Stimulated activated CD8-positive, alpha-beta memory T cell treated with anti-CD3 and anti-CD28 coated beads, Interleukin-2, amount 100 ng/mL, for 48 hours (primary cell): ENCODE measurements around the gene FLACC1.
A peak's percentile ranks its signal among the peaks of the same experiment; 100 is the strongest.
"Not testable (repeated sequence)": the region's sequence is repeated elsewhere in the genome, so short reads cannot be mapped to it uniquely, and the experiment has no call there.

ENCODE experiments used
- DNase-seq, 2 donors: peaks; one replicate each; pipeline ENCODE4 v3.0.0-alpha.2; 2020; ENCODE audit warnings: low read depth in 2 of 2

The FLACC1 gene, protein sequence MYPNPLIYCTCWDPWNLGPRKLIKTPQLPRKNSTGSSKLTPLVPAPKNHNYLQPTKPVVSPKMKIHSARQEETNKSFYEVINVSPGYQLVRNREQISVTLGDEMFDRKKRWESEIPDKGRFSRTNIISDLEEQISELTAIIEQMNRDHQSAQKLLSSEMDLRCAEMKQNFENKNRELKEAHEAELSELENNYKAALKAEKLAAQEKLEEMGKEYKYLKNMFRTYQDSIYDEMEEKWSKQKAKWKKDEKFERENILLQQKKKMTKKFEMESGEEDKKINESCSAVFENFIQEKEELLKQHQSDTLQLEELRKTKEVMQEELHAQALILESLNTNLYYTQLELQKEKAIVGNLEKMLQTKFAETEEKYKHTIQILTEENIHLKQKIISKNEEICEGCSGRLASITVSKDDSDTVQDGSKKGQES

DNA sequence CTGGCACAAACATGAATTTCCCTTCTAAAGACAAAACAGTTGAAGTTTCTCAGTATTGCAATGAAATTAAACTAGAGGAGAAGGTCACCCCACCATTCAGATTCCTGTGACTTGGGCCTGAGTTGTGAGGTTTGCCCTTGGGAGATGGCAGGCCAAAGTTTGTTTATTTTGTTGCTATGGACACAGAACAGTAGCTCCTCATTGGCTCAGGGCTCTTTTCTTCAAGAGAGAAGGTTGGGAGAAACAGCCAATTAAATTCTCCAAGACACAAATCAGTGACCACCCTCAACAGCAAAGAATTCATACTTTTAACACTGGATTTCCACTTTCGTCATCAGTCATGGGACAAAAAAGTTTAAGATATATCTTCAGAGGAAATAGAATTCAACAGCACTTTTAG is at the start of gene FLACC1:
Gene FLACC1, minus strand, starts transcription at position 125 of the 400 bp plus-strand sequence. CDS start 5,941 bp downstream, outside the sequence.
- no peak for DNase-seq

DNA sequence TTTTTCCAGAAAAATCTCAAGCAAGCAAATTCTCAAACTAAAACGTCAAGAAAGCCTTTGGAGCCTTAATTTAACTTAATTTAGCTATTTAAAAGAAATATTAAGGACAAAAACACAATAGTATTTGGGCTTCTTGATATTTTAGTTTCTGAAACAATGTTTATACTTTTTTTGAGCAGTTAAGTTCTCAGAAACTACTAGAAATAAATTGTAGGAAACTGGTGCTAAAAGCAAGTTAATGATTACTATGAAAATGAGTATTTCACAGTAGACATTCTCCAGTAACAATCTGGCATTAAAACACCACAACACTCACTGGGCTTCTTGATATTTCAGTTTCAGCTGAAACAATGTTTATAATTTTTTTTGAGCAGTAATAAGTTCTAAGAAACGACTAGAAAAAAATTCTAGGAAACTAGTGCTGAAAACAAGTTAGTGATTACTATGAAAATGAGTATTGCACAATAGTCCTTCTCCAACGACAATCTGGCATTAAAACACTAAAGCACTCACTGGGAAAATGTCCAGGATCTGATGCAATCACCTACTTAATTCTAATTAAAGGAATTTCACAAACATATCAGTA is 49.0 kb upstream of the FLACC1 start:
- no peak for DNase-seq

DNA sequence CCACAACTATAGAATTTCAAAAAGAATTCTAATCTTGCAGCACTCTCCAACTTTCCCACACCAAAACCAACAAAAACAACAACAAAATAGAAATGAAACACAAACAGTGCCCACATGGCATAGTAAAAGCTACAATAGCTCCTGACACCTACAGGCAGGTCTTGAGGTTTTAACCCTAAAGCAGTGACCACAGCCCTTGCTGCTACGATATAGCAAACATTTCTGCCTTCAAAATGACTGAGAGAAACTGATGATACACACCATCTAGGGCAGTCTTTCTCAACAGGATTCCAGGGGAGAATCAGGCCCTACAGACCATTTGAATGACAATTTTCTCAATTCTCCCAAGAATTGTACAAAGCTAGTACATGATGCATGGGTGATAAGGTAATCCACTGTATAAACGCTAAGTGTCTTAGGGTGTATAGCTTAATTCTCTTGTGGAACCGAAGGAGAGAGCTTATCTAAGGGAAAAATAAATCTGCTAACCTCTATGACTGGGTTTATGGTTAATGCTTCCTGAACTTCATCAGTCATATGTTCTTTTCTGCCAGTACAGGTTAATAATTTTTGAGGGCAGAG is 47.6 kb upstream of the FLACC1 start:
- no peak for DNase-seq

DNA sequence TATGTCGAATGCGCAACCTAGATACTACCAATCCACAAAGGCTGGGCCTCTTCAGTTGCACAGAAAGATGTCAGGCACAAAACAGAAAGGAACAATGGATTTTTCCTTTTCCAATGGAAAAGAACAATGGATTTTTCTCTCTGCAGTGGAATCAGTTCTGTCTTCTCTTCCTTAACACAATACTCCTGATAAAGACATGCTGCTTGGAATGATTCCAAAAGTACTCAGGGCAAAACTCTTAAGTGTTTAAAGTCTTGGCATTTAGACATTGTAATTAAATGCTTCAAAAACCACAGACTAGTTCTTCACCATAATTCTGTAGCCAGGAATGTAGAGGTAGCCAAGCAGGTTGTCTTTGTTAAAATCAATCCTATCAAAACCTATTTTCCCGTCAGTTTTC is 46.7 kb upstream of the FLACC1 start:
- DNase-seq: no peak

DNA sequence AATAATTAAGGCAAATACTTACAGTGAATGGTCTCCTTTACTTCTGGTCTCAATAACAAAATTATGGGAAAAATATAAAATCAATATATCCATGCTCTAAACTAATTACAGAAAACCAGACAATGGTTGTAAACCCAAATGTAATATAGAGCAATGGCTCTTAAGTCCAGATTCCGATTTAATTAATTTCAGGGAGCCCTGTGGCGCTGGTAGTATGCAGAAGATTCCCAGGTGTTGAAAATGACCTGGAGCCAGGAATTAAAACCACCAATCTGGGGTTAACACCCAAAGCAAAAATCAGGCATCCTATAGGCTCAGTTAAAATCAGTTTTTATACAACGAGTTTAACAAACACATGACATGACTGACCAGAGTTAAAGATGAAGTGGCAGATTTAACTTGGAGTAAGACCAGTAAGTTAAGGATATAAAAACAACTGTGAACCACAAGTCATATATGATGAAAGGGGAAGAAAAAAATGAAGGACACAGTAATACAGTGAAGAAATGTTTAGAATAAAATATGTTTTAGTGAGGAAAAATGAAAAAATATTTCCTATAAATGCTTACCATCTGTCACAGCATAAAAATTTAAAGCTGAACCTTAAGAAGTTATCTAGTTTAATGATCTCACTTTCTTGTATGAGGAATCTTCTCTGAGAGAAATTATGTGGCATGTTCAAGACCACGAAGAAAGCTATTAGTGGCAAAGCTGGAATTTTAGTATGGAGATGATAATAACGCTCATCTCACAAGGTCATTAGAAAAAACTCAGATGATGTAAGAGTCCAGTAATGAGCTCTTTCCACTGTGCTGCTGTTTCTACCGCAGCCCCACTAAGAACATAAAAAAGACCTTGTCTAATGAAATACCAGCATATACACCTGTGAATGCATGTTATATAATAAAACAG is 45.8 kb upstream of the FLACC1 start:
- DNase-seq: no peak

DNA sequence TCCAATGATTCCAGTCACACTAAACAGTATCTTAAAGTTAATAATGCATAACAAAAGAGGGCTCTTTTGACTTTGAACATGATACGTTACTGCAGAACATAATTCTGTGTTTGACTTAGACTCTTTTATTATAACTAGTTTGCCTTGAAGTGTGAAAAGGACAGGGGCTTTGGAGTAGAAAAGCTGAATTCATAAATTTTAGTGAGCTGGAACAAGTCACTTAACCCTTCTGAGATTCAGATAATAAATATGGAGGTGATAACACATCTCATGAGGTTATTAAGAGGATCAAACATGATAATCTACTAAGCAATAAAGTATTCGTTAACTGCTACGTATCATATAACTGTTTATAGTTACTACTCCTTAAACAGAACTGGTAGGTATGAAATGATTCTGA is 44.7 kb upstream of the FLACC1 start:
- DNase-seq: no peak

DNA sequence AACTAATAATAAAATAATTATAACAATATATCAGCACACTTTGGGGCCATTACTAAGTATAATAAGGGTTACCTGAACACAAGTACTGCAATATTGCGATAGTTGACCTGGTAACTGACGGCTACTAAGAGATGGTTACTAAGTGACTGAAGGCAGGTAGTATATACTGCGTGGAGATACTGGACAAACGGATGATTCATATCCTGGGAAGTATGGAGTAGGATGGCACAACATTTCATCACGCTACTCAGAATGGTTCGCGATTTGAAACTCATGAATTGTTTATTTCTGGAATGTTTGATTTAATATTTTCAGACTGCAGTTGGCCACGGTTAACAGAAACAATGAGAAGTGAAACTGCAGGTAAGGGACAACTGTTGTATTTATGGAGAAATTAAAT is 39.5 kb upstream of the FLACC1 start:
- no peak for DNase-seq

DNA sequence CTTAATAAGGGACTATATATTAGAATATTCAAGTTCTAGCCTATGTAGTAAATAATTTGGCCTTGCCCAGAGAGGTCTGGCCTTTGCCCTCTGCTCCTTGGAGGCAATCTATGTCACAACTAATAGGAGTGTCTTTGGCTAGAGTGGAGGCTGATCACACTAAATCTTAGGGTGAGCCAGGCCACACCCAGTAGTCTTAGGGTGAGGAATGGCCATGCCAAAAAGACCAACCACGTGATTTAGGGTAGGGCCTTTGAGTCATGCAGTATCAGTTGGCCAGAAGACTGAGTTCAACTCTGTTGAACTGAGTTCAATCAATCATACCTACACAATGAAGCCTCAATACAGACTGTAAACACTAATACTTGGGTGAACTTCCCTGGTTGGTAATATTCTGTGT is 26.0 kb upstream of the FLACC1 start:
- DNase-seq: no peak

DNA sequence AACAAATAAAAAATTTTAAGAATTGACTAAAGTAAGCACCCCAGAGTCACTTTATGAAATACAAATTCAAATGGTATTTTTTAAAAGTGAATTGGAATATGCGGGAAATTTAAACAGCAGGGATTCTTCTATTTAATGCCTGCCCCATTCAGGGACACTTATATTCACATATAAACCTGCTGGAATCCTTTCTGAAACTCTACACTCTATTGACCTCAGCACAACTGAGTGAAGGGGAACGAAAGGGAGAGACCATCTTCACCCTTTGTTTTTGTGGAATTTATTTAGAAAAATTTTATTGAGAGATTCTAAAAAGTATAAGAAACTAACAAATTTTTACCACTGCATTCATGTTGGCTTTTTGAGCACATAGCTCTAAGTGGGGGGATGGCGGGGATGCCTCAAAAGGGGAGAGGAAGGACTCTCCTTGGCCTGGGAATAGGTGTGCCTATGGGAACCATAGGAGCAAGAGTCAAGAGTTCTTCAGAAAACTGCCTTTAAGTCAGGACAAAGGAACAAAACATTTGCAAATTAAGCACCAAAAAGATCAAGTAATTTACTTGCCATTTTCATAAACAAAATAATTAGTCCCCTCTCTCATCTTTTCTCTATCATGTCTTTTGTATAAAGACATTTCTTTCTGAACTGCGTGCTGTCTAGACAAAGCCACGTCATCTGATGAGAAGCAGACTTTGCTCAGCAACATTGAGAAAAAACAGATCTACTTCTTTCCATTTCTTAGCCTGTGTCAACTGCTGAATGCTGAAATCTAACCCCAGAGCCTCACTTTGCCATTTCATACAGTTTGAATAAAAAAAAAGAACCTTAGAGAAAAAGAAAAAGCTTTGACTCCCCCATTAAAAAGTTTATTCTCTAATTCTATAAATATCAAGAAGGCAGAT is 21.6 kb upstream of the FLACC1 start:
- DNase-seq: no peak

DNA sequence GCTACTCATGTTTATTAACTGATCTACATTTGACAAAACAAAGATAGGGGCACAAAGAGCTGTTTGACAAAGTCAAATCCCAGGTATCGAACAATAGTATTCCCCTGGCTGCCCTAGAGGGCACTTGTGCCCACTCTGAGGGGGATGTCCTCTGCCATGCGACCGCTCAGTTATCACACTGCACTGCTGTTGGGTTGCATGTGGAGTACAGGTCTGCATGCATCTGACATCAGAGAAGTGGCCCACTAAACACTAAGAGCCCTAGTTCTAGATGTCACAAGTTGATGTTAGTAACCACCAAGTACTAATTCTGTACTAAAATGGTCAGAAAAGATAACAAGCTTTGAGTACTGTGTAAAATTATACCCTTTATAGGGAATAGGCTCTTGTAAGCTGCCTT is 20.1 kb upstream of the FLACC1 start:
- no peak for DNase-seq

DNA sequence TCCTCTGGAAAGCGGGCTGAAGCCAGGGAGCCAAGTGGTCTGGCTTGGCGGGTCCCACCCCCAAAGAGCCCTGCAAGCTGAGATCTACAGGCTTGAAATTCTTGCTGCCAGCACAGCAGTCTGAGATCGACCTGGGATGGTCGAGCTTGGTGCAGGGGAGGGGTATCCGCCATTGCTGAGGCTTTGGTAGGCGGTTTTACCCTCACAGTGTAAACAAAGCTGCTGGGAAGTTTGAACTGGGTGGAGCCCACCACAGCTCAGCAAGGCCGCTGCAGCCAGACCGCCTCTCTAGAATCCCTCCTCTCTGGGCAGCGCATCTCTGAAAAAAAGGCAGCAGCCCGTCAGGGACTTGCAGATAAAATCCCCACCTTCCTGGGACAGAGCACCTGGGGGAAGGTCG is 12.6 kb upstream of the FLACC1 start:
- no peak for DNase-seq

DNA sequence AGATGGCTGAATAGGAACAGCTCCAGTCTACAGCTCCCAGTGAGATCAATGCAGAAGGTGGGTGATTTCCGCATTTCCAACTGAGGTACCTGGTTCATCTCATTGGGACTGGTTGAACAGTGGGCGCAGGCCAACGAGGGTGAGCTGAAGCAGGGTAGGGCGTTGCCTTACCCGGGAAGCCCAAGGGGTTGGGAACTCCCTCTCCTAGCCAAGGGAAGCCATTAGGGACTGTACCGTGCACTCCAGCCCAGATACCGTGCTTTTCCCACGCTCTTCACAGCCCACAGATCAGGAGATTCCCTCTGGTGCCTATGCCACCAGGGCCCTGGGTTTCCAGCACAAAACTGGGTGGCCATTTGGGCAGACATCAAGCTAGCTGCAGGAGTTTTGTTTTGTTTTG is 12.2 kb upstream of the FLACC1 start:
- DNase-seq: not testable (repeated sequence)

DNA sequence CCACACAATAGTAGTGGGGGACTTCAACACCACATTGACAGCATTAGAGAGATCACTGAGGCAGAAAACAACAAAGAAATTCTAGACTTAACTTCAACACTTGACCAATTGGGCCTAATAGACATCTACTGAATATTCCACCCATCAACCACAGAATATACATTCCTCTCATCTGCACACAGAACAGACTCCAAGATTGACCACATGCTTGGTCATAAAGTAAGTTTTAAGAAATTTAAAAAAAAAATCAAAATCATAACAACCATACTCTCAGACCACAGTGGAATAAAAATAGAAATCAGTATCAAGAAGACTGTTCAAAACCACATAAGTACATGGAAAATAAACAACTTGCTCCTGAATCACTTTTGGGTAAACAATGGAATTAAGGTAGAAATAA is 9.0 kb upstream of the FLACC1 start:
- no peak for DNase-seq

DNA sequence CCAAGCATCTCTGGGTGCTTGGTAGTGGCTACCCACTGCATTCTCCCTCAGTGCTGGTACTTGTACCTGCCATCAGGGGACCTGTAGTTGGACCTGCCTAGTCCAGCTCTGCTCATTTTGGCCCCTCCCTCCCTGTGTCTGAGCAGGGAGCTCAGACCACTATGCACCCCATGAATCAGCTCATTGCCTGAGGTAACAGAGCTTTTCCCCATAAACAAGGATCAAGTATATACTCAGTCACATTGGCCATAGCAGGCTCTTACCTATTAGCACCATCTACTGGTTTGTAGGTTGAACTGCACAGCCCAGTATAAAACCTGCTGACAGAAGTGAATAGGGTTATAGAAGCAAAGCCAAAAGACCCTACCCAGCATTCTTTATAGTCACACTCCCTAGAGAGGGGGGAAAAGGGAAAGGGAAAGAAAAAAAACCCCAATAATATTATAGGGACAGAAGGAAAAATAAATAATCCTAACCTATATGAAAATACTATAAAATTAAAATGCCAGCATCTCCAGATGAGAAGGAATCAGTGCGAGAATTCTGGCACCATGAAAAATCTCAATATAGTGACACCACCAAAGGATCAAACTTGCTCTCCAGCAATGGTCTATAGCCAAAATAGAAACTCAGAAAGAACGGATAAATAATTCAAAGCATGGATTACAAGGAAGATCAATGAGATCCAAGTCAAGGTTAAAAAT is 6.9 kb upstream of the FLACC1 start:
- no peak for DNase-seq

DNA sequence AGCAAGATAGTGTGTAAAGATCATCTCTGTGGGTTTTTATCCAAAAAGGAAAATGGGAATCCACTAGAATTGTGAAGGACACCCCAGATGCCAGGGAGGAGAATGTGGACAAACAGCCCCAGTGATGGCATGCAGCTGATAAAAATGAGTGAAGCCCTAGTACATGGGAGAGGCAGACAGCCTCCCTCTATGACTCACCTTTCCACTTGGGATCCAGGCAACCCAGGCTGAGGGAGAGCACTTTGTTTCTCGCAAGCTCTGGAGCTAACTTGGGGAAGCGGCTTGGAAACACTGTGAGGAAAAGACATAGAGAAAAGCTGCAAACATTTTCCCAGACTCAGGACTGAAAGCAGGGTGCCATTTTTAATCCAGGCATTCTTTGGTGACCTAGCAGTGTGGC is 5.3 kb upstream of the FLACC1 start:
- DNase-seq: no peak

DNA sequence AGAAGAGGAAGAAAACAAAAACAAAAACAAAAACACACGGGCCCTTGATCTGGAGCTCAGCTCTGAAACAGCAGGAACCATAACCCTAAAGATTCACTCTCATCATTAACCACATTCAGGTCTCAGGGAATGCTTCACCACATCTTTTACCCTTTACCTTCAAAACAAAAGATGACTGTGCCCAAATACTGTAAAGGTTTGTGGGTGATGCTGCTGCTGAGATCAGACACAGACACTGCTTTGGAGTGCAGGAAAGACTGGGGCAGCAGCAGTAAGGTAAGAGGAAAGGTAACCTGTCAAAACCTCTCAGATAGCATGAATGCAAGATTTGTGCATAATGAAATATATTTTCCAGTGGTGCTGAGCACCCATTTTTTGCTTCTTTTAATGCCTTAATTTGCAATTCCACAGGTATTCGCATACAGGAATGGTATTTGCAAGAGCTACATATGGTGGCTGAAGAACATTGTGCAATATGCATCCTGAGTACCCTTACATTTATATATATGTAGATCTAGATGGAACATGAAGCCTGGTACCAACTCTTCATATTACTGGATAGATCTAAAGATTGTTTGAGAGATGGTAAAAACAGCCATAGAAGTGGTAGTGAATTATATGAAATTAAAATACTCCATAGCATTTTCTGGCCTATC is 4.1 kb upstream of the FLACC1 start:
- DNase-seq: no peak

DNA sequence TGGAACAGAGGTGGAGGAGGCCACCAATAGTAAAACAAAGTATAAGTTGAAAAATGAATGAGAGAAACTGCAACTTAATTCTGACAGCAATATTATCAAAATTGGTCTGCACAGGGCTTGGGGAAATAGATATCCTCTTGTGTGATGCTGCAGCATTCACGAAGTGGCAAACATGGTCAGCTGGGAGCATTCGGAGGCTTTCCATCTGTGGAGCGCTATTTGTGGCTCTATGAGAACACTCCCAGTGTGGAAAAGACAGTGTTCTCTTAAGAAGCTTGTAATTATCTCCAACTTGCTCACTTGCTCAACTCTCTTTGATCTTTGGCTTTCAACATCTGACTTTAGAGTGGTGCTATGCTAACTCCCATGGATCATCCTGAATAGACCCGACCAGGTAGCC is 3.1 kb upstream of the FLACC1 start:
- DNase-seq: no peak

DNA sequence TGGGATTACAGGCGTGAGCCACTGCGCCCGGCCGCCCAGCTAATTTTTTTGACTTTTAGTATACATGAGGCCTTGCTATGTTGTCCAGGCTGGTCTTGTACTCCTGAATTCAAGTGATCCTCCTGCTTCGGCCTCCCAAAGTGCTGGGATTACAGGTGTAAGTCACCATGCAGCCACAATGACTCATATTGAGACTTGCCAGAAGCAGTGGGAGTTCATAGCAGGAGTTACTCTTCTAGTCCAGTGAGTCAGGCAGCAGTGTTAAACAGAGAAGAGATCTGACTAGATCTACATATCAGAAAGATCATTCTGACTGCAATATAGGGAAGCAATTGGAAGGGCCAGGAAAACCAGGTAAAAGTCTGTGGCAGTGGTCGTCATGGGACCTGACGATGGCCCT is 1.5 kb upstream of the FLACC1 start:
- peak in 1 of 2 donors; percentile 9 for DNase-seq

DNA sequence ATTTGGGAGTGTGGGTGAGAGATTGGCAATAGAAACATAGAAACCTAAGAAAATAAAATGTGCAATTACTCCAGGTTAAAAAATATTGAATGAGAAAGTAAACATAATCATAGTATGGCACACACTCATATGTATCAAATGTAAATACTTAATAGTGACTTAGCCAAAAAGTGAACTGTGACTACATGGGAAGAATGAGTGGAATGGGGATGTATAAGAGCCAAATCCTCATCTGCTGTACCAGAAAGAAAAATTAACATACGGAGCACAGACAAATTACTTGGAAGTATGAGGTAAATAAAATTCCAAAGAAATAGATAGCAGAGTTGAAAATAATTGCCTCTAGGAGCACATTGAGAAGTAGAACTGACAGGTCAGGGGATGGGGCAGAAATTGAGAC is 4.0 kb downstream of the FLACC1 start:
- no peak for DNase-seq

DNA sequence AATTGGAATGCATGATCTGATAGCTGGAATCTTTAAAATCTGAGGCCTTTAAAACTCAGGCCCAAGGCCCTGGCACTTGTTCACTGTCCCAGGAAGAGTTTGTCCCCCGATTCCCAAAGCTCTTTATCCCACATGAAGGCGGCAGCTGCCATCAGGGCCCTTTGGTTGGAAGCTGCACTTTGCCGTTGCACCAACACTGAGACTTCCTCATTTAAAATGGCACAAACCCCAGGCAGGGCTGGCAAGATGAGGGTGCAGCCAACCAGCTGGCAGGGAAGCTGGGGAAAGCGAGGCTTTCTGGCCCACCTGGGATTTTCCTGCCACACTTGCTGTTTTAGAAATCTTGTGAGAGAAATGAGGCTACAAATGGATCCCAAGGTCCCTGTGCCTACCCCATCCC is 6.3 kb downstream of the FLACC1 start:
- DNase-seq: no peak
